ENCODE measurements around the gene FGFR2. TPM values are rescaled to one million over a fixed set of nuclear protein-coding genes. Genes with fewer than 3 reads are reported as not detected.

Gene FGFR2
- total and polyA plus RNA-seq, 2 donors (not counting 3 experiments of a cell fraction or from before 2014, with no cell fraction given): 0.06 TPM; not detected in 1

- TF ChIP-seq CTCF (IDR thresholded peaks at IDR 0.05; ENCODE audit: extremely low read depth in 1 of 2, insufficient read depth in 1 of 2, low read depth in 1 of 2, low read length in 2 of 2): no peak
- no peak for TF ChIP-seq POLR2A (IDR thresholded peaks at IDR 0.05; ENCODE audit: low read depth, low read length)
- TF ChIP-seq MAX (IDR thresholded peaks at IDR 0.05; ENCODE audit: insufficient read depth, insufficient read length): no peak
- no peak for TF ChIP-seq JUN (IDR thresholded peaks at IDR 0.05; ENCODE audit: borderline replicate concordance, insufficient read depth, insufficient read length, low read depth)
- TF ChIP-seq POLR2AphosphoS5 (IDR thresholded peaks at IDR 0.05; ENCODE audit: insufficient read depth, low read depth, low read length): no peak
- no peak for TF ChIP-seq MYC (IDR thresholded peaks at IDR 0.05; ENCODE audit: low read depth, low read length)
- TF ChIP-seq FOS (IDR thresholded peaks at IDR 0.05; ENCODE audit: borderline replicate concordance, insufficient read depth, low read length): no peak
- TF ChIP-seq GATA2 (IDR thresholded peaks at IDR 0.05; ENCODE audit: insufficient read depth, insufficient read length, low read depth, low read length): no peak
- TF ChIP-seq EZH2 (IDR thresholded peaks at IDR 0.05; ENCODE audit: borderline replicate concordance, low read depth, low read length, severe bottlenecking): no peak
- Histone ChIP-seq H3K4me2 (ENCODE audit: insufficient read depth, low read length) (no peak overlapping the region), H3K4me3 (replicated peaks in 1 of 3; ENCODE audit: insufficient read depth in 1 of 3, low read depth in 1 of 3, low read length in 3 of 3) (no peak overlapping the region), H3K4me1 (ENCODE audit: control insufficient read depth, extremely low read depth, insufficient read depth, low read length) (no peaks in the 10 kb centered on the region), H3K79me2 (ENCODE audit: control insufficient read depth, insufficient read depth, low read length) (no peaks in the 10 kb centered on the region), H3K9me3 (replicated peaks; ENCODE audit: control insufficient read depth, insufficient read depth, low read length) (no peaks in the 10 kb centered on the region), H4K20me1 (replicated peaks; ENCODE audit: control insufficient read depth, extremely low read depth, insufficient read depth, low read length) (no peaks in the 10 kb centered on the region), H3K27me3 (ENCODE audit: control insufficient read depth in 2 of 2, insufficient read depth in 2 of 2, low read length in 2 of 2) (no peaks in the 10 kb centered on the region), H2AFZ (ENCODE audit: low read depth, low read length) (no peak overlapping the region), H3K9me1 (replicated peaks; ENCODE audit: control insufficient read depth, extremely low read depth, insufficient read depth, low read length) (no peaks in the 10 kb centered on the region), H3K9ac (replicated peaks; ENCODE audit: extremely low read depth, insufficient read depth, low read length) (no peak overlapping the region), H3K27ac (ENCODE audit: insufficient read depth, low read depth, low read length) (no peak overlapping the region), H3K36me3 (ENCODE audit: control insufficient read depth in 2 of 2, extremely low read depth in 1 of 2, insufficient read depth in 2 of 2, low read length in 2 of 2) (no peaks in the 10 kb centered on the region)
- intact Hi-C loops (cut with micrococcal nuclease): no loop called here
- POLR2A ChIA-PET: no interaction called here
- no TSS peak for BruUV-seq (replicated peaks)
- CTCF ChIA-PET: no interaction called here
- dilution Hi-C loops (cut with MboI; ENCODE audit: extremely low pct_ligation_motif_present, low sequenced_read_pairs): no loop called here
- DNase-seq (ENCODE audit: low read depth, low spot score): no peak
- no peak for FAIRE-seq
Observed at GRCh38 chr10:121628859-121629258, 30.6 kb upstream of the FGFR2 start.
